KMS-11 (cell line): ENCODE data around the gene DDX11.
"Not testable (repeated sequence)": the region's sequence is repeated elsewhere in the genome, so short reads cannot be mapped to it uniquely, and the experiment has no call there.

ENCODE experiments used
- H2AFZ ChIP-seq: fragments of 200-600 bp; sonication (generic); 2 replicates; pipeline ENCODE4 v1.6.1; 2016; ENCODE audit warnings: antibody characterized with exemption, mixed run types, low read depth
- H3K27ac ChIP-seq: fragments of 200-600 bp; sonication (generic); 2 replicates; pipeline ENCODE4 v1.6.1; 2016; ENCODE audit warnings: mild to moderate bottlenecking, mixed run types
- H3K27me3 ChIP-seq: fragments of 200-600 bp; sonication (generic); 2 replicates; pipeline ENCODE4 v1.6.1; 2017; ENCODE audit warnings: mild to moderate bottlenecking, low read depth, mixed run types, moderate library complexity; ENCODE audit not compliant: insufficient read depth
- H3K36me3 ChIP-seq: fragments of 200-600 bp; sonication (generic); 2 replicates; pipeline ENCODE4 v1.6.1; 2017; ENCODE audit warnings: mild to moderate bottlenecking, mixed run types; ENCODE audit not compliant: insufficient read depth
- H3K4me1 ChIP-seq: fragments of 200-600 bp; sonication (generic); 2 replicates; pipeline ENCODE4 v1.6.1; 2016; ENCODE audit warnings: mild to moderate bottlenecking, low read depth, mixed run types; ENCODE audit not compliant: poor library complexity, severe bottlenecking
- H3K4me2 ChIP-seq: fragments of 200-600 bp; sonication (generic); 2 replicates; pipeline ENCODE4 v1.7.0; 2016; ENCODE audit warnings: mild to moderate bottlenecking, mixed run types
- H3K4me3 ChIP-seq: fragments of 200-600 bp; sonication (generic); IDR thresholded peaks from 2 replicates; pipeline ENCODE4 v1.6.1; 2017; ENCODE audit warnings: low read depth, low read length, mixed read lengths; ENCODE audit not compliant: insufficient read depth
- H3K79me2 ChIP-seq: fragments of 200-600 bp; sonication (generic); 2 replicates; pipeline ENCODE4 v1.6.1; 2016; ENCODE audit warnings: low read depth, mixed run types; ENCODE audit not compliant: insufficient read depth
- H3K9ac ChIP-seq: fragments of 200-600 bp; sonication (generic); 2 replicates; pipeline ENCODE4 v1.6.1; 2016; ENCODE audit warnings: mild to moderate bottlenecking, mixed run types
- H4K20me1 ChIP-seq: fragments of 200-600 bp; sonication (generic); 2 replicates; pipeline ENCODE4 v1.6.1; 2016; ENCODE audit warnings: mild to moderate bottlenecking, mixed run types; ENCODE audit not compliant: insufficient read depth
- CTCF ChIP-seq: fragments of 200-600 bp; sonication (generic); conservative IDR thresholded peaks from 2 replicates; pipeline ENCODE4 v1.6.1; 2017; ENCODE audit warnings: low read depth, mild to moderate bottlenecking, antibody characterized with exemption, low read length, moderate library complexity, mixed read lengths

The DDX11 gene

GRCh38 chr12:31035967-31036665 is 37.5 kb upstream of the DDX11 start:
- Histone ChIP-seq H3K9ac (no peak overlapping the region), H3K4me2 (no peak overlapping the region)

GRCh38 chr12:31037028-31037427 is 36.6 kb upstream of the DDX11 start:
- Histone ChIP-seq H3K4me1 (no peaks in the 10 kb centered on the region), H2AFZ (no peak overlapping the region), H3K9ac (no peak overlapping the region), H3K4me3 (no peak overlapping the region), H4K20me1 (no peaks in the 10 kb centered on the region), H3K4me2 (no peak overlapping the region), H3K27ac (no peak overlapping the region), H3K36me3 (no peaks in the 10 kb centered on the region), H3K27me3 (no peaks in the 10 kb centered on the region), H3K79me2 (no peaks in the 10 kb centered on the region)
- TF ChIP-seq CTCF: no peak

More at GRCh38 chr12:31035967-31036665, 37.5 kb upstream of the DDX11 start:
- Histone ChIP-seq H3K4me1 (peaks cover 2% of the 10 kb centered on the region), H3K27ac (no peak overlapping the region), H2AFZ (no peak overlapping the region), H3K27me3 (no peaks in the 10 kb centered on the region), H3K36me3 (no peaks in the 10 kb centered on the region), H4K20me1 (no peaks in the 10 kb centered on the region), H3K79me2 (no peaks in the 10 kb centered on the region), H3K4me3 (no peak overlapping the region)
- TF ChIP-seq CTCF: no peak

- Histone ChIP-seq H3K9ac (no peak overlapping the region), H3K27me3 (no peaks in the 10 kb centered on the region), H3K79me2 (no peaks in the 10 kb centered on the region), H2AFZ (no peak overlapping the region), H3K27ac (no peak overlapping the region), H3K4me3 (no peak overlapping the region), H3K4me2 (no peak overlapping the region), H3K36me3 (no peaks in the 10 kb centered on the region), H3K4me1 (no peaks in the 10 kb centered on the region), H4K20me1 (no peaks in the 10 kb centered on the region)
- TF ChIP-seq CTCF: no peak
Measured at GRCh38 chr12:31037931-31038330, 35.7 kb upstream of the DDX11 start.

GRCh38 chr12:31041033-31041564 is 32.6 kb upstream of the DDX11 start:
- Histone ChIP-seq H3K27ac (no peak overlapping the region), H3K9ac (no peak overlapping the region), H3K36me3 (no peaks in the 10 kb centered on the region), H3K27me3 (no peaks in the 10 kb centered on the region), H2AFZ (no peak overlapping the region), H4K20me1 (no peaks in the 10 kb centered on the region), H3K79me2 (no peaks in the 10 kb centered on the region), H3K4me2 (no peak overlapping the region), H3K4me3 (no peak overlapping the region), H3K4me1 (no peaks in the 10 kb centered on the region)
- no peak for TF ChIP-seq CTCF

GRCh38 chr12:31050143-31050542 is 23.5 kb upstream of the DDX11 start:
- not testable (repeated sequence) for H4K20me1 ChIP-seq, H3K9ac ChIP-seq, H3K4me2 ChIP-seq

GRCh38 chr12:31050548-31050947 is 23.1 kb upstream of the DDX11 start:
- H3K79me2 ChIP-seq, H3K4me2 ChIP-seq, H3K36me3 ChIP-seq, H3K4me1 ChIP-seq, H2AFZ ChIP-seq, H3K27me3 ChIP-seq, H3K4me3 ChIP-seq, H3K27ac ChIP-seq, H4K20me1 ChIP-seq, H3K9ac ChIP-seq: not testable (repeated sequence)

More at GRCh38 chr12:31050143-31050542, 23.5 kb upstream of the DDX11 start:
- H3K27ac ChIP-seq, H2AFZ ChIP-seq, H3K79me2 ChIP-seq, H3K4me1 ChIP-seq, H3K36me3 ChIP-seq, H3K4me3 ChIP-seq, H3K27me3 ChIP-seq: not testable (repeated sequence)

- not testable (repeated sequence) for H3K79me2 ChIP-seq, H4K20me1 ChIP-seq, H2AFZ ChIP-seq, H3K4me1 ChIP-seq, H3K4me3 ChIP-seq, H3K27me3 ChIP-seq, H3K4me2 ChIP-seq, H3K27ac ChIP-seq, H3K9ac ChIP-seq, H3K36me3 ChIP-seq
Measured at GRCh38 chr12:31051692-31052091, 22.0 kb upstream of the DDX11 start.
